ENCODE results near the gene USH2A.

DNA sequence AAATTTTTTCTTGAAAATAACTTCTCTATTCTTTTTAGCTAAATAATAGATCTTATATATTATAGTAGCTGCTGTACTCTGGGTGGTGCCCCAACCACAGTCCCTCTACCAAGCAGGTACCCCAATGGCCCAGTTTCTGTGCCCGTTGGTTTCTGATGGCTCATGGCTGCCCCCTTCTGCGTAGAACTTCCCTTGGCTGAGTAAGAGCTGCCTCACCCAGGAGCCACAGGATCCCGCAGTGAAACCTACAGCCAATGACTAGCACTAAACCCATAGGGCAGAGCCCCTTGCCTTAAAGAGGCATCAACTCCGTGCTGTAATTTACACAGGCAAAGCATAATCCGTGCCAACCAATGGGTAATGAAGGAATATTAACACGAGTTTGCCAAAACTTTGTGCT is 247.5 kb downstream of the USH2A start:
- TF ChIP-seq POLR2A (IDR thresholded peaks at IDR 0.05; ENCODE audit: low read depth, low read length), result no peak
- TF ChIP-seq POLR2AphosphoS5 (IDR thresholded peaks at IDR 0.05; ENCODE audit: low read depth, low read length), result no peak
